Measurements from ENCODE around the gene IRS1. TPM values are rescaled to one million over a fixed set of nuclear protein-coding genes. Genes with fewer than 3 reads are reported as not detected.

The IRS1 gene
- total RNA-seq, 1 donor from 2014 or later, result 12.6 TPM

DNA sequence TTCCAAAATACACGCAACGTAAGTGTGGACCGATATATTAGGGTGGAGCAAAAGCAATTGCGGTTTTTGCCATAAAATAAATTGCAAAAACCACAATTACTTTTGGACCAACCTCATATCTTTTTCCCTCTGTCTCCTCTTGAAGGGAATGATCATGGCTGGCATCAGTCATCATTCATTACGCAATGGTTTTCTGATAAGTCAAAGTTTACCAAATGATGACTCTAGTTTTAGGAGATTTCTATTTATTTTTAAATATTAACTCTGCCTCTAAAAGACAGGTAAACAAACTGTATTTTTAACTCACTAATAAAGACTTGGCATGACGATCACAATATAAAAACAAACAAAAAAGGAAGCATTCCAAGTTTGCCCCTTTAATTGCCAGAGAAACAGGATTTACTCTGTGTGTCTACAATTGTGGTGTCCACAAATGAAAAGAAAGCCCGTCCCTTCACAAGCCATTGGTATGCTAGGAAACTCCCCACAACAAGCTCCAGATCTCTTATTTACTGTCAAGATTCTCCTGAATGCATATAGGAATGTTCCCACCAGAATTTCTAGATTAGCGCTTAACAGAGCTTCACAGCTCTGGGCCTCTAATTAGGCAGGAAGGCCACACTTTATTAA lies 61.3 kb downstream of the IRS1 start:
- no peak for FAIRE-seq
- H3K36me3 ChIP-seq (ENCODE audit: control insufficient read depth, insufficient read depth, low read length), result peaks cover 1% of the 10 kb centered on the region
- peak; percentile 52 for DNase-seq (ENCODE audit: low read depth)
- TF ChIP-seq CTCF (IDR thresholded peaks at IDR 0.05; ENCODE audit: insufficient read depth, low read length, severe bottlenecking), result no peak
- no peaks in the 10 kb centered on the region for H3K27me3 ChIP-seq (ENCODE audit: control insufficient read depth, insufficient read depth, low read length)
- no peak overlapping the region for H3K4me3 ChIP-seq (ENCODE audit: low read depth, low read length)

- no peak for TF ChIP-seq CTCF (IDR thresholded peaks at IDR 0.05; ENCODE audit: insufficient read depth, low read length, severe bottlenecking)
- FAIRE-seq, result no peak
- H3K27me3 ChIP-seq (ENCODE audit: control insufficient read depth, insufficient read depth, low read length), result no peaks in the 10 kb centered on the region
- no peak overlapping the region for H3K4me3 ChIP-seq (ENCODE audit: low read depth, low read length)
- no peak for DNase-seq (ENCODE audit: low read depth)
- peaks cover 1% of the 10 kb centered on the region for H3K36me3 ChIP-seq (ENCODE audit: control insufficient read depth, insufficient read depth, low read length)
Observed at GRCh38 chr2:226736382-226736781, 63.2 kb downstream of the IRS1 start.

DNA sequence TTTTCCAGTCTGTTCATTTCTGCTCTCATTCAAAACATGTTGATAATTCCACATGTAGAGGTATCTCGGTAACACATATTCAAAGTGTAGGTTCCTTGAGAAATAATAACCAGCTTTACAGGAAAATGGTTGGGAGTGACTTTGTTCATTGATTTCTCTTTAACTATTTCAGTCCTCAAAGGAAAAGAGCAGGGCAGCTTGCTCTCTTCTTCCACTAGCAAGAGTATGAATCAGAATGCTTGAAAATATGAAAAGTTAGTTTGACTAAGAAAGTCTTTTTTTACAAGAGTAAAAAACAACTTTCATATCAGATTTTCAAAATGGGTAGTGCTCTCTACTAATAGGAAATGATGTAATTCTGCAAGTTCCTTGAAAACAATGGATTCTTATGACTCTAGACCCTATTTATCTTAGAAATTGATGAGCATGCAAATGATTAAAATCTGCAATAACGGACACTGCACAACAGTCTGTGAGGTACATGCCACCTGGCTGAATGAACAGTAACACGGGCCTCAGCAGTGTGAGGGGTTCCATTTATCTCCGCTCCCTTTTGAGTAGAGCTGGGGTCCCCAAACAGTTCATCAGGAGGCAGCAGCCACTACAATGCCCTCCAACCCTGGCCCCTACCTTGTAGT lies 65.6 kb downstream of the IRS1 start:
- H3K27me3 ChIP-seq (ENCODE audit: control insufficient read depth, insufficient read depth, low read length), result no peaks in the 10 kb centered on the region
- TF ChIP-seq CTCF (IDR thresholded peaks at IDR 0.05; ENCODE audit: insufficient read depth, low read length, severe bottlenecking), result no peak
- FAIRE-seq, result no peak

GRCh38 chr2:226733189-226733858 lies 66.3 kb downstream of the IRS1 start:
- Histone ChIP-seq H3K4me3 (ENCODE audit: low read depth, low read length) (no peak overlapping the region), H3K27me3 (ENCODE audit: control insufficient read depth, insufficient read depth, low read length) (no peaks in the 10 kb centered on the region), H3K36me3 (ENCODE audit: control insufficient read depth, insufficient read depth, low read length) (peaks cover 1% of the 10 kb centered on the region)
- FAIRE-seq, result no peak
- DNase-seq (ENCODE audit: low read depth), result no peak
- TF ChIP-seq CTCF (IDR thresholded peaks at IDR 0.05; ENCODE audit: insufficient read depth, low read length, severe bottlenecking), result no peak

More for the DNA sequence above, 65.6 kb downstream of the IRS1 start:
- no peak for DNase-seq (ENCODE audit: low read depth)
- Histone ChIP-seq H3K36me3 (ENCODE audit: control insufficient read depth, insufficient read depth, low read length) (peaks cover 1% of the 10 kb centered on the region), H3K4me3 (ENCODE audit: low read depth, low read length) (no peak overlapping the region)

- Histone ChIP-seq H3K27me3 (ENCODE audit: control insufficient read depth, insufficient read depth, low read length) (no peaks in the 10 kb centered on the region), H3K36me3 (ENCODE audit: control insufficient read depth, insufficient read depth, low read length) (peaks cover 1% of the 10 kb centered on the region), H3K4me3 (ENCODE audit: low read depth, low read length) (no peak overlapping the region)
- TF ChIP-seq CTCF (IDR thresholded peaks at IDR 0.05; ENCODE audit: insufficient read depth, low read length, severe bottlenecking), result no peak
- FAIRE-seq (no peak), DNase-seq (ENCODE audit: low read depth) (no peak)
Observed at GRCh38 chr2:226732478-226733188, 67.0 kb downstream of the IRS1 start.

Data from bronchial epithelial cell (primary cell).